22Rv1 (cell line): ENCODE data around the gene LRRC8D.
A peak's percentile ranks its signal among the peaks of the same experiment; 100 is the strongest.

Experiments used
- H3K27ac ChIP-seq: fragments of 450-650 bp; 2 replicates; pipeline ENCODE4 v1.5.1; 2017
- CTCF ChIP-seq: fragments of 450-650 bp; IDR thresholded peaks from 2 replicates; pipeline ENCODE4 v1.5.1; 2017; ENCODE audit warnings: mild to moderate bottlenecking
- ZFX ChIP-seq: fragments of 450-650 bp; IDR thresholded peaks from 2 replicates; pipeline ENCODE4 v1.6.1; 2017; ENCODE audit warnings: antibody characterized with exemption, borderline replicate concordance

The LRRC8D gene

GRCh38 chr1:89816366-89816765 is 4.5 kb upstream of the LRRC8D start:
- no peak overlapping the region for H3K27ac ChIP-seq
- no peak for TF ChIP-seq ZFX
- no peak for TF ChIP-seq CTCF

- peak overlapping the region; percentile 77 for H3K27ac ChIP-seq
- TF ChIP-seq ZFX (no peak), CTCF (no peak)
Measured at GRCh38 chr1:89821322-89822108, 683 bp downstream of the LRRC8D start.

DNA sequence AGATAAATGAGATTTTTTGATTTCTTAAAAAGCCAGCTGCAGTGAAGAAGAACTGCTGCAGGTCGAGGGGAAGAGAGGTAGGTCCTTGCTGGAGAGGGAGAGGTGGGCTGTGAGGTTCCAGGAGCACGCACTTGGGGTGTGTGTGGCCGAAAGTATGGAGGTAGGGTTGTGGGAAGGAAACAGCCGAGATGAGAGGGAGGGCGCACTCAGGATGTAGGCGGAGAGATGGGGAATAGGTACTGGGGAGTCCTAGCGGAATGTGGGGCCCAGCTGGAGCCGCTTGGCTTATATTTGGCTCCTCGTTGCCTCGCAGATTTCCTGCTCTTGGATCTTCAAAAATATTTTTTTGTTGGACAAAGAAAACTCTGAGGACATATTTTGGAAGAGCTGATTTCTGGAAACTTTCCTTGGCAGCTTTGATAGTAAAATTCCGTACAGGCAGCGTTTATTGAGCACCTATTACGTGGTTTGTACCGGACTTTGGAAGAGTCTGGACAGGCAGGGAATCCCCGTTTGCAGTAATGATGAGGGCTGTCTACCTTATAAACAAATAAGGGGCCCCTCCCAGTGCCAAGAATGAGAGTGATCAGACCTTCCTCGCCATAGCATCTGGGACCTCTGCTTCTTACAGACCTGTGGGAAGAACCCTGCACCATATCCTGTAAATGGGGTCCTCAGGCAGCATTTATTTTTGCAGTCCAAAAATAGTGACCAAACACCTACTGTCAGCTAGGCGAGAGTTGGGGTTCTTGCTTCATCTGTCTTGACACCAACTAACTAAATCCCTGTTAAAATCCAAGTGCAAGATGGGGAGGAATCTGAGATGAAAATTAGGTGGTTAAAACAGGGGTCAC is 1.5 kb downstream of the LRRC8D start:
- no peak overlapping the region for H3K27ac ChIP-seq
- TF ChIP-seq ZFX (no peak), CTCF (no peak)

DNA sequence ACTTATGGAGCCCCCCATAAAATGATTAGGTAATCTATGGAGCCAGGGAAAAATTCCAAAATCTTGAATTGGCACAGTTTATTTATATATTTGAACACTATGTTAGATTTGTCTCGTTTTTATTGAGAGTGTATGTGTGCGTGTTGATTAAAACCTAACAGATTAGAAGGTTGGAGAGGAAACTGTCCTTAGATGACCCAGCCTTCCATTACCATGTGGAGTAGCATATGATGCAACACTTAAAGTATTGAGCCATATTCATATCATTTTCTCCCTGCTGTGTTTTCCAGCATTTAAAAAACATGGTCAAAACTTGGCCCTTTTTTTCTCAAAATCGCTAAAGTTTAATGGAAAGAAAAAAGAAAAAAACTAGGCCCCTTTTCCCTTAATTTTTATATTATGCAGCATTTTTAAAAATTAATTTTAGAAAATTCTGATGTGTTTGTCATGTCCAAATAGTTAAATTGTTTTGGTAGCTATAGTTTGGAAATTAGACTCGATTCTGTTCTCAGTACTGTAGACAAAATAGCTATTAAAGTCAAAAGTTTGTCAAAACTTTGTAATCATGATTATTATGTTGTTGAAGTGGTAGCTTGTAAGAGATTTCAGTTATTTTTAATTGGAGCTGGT is 2.3 kb downstream of the LRRC8D start:
- no peak overlapping the region for H3K27ac ChIP-seq
- TF ChIP-seq CTCF (no peak), ZFX (no peak)

- TF ChIP-seq ZFX (no peak), CTCF (no peak)
- no peak overlapping the region for H3K27ac ChIP-seq
Measured at GRCh38 chr1:89823679-89824292, 3.0 kb downstream of the LRRC8D start.

DNA sequence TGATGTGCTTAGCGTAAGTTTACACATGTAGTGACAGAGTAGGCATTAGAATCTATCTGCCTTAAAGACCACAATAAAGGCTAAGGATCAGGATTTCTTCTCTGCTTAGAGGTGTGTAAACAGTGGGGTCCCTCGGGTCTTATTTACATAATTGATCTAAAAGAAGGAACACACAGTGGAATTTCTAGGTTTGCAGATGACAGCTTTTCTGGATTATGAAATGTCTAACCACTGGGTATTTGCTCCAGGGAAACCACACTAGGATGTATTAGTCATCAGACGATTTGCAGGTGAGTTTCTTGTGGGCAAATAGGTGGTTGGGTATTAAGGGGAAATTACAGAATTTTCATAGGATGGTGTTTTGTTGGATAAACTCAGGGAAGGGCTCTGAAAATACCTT is 5.8 kb downstream of the LRRC8D start:
- no peak overlapping the region for H3K27ac ChIP-seq
- TF ChIP-seq CTCF (no peak), ZFX (no peak)
